HG03196 (cell line): Measurements from ENCODE around the gene ABHD11.

Source experiments
- ATAC-seq: cut with Tn5 transposase; IDR thresholded peaks from one replicate; pipeline ENCODE4 v1.9.1; 2021; ENCODE audit not compliant: unreplicated experiment

Gene ABHD11

GRCh38 chr7:73702665-73703064 lies 35.9 kb downstream of the ABHD11 start:
- no peak for ATAC-seq

- ATAC-seq, result no peak
Measured at GRCh38 chr7:73702226-73702625, 36.4 kb downstream of the ABHD11 start.

- ATAC-seq, result no peak
Measured at GRCh38 chr7:73701357-73701995, 37.1 kb downstream of the ABHD11 start.

GRCh38 chr7:73700581-73701134 lies 37.9 kb downstream of the ABHD11 start:
- no peak for ATAC-seq

GRCh38 chr7:73700069-73700423 lies 38.6 kb downstream of the ABHD11 start:
- no peak for ATAC-seq

GRCh38 chr7:73699370-73700068 lies 39.1 kb downstream of the ABHD11 start:
- no peak for ATAC-seq

- ATAC-seq, result no peak
Measured at GRCh38 chr7:73698410-73698809, 40.2 kb downstream of the ABHD11 start.

GRCh38 chr7:73696372-73696771 lies 42.2 kb downstream of the ABHD11 start:
- ATAC-seq, result no peak

GRCh38 chr7:73690646-73691045 lies 48.0 kb downstream of the ABHD11 start:
- ATAC-seq, result no peak

GRCh38 chr7:73688288-73688687 lies 50.3 kb downstream of the ABHD11 start:
- ATAC-seq, result no peak
